ENCODE data around the gene KRT82.
"Not testable (repeated sequence)": the region's sequence is repeated elsewhere in the genome, so short reads cannot be mapped to it uniquely, and the experiment has no call there.

Gene KRT82

GRCh38 chr12:52405922-52406385, at the start of gene KRT82:
Gene KRT82, minus strand, starts transcription at chr12:52406335. Its CDS starts 58 bp downstream, at chr12:52406277.
- Mint-ChIP-seq H3K27me3 (peaks cover 3% of the 10 kb centered on the region), H3K9me3 (no peaks in the 10 kb centered on the region), H3K4me1 (ENCODE audit: low read depth) (peaks cover 5% of the 10 kb centered on the region), H3K4me3 (no peak within 1 kb of the TSS), H3K36me3 (ENCODE audit: low read depth) (no peaks in the 10 kb centered on the region), H3K27ac (no peak within 1 kb of the TSS)
- intact Hi-C loops (cut with micrococcal nuclease): no loop called here

- Mint-ChIP-seq H3K36me3 (ENCODE audit: low read depth) (no peaks in the 10 kb centered on the region), H3K9me3 (no peaks in the 10 kb centered on the region), H3K4me3 (no peak overlapping the region), H3K27me3 (peaks cover 1% of the 10 kb centered on the region), H3K27ac (no peak overlapping the region), H3K4me1 (ENCODE audit: low read depth) (no peaks in the 10 kb centered on the region)
- intact Hi-C loops (cut with micrococcal nuclease): no loop called here
Observed at GRCh38 chr12:52455821-52456220, 49.7 kb upstream of the KRT82 start.

GRCh38 chr12:52454411-52455201, 48.5 kb upstream of the KRT82 start:
- intact Hi-C loops (cut with micrococcal nuclease): no loop called here
- Mint-ChIP-seq H3K9me3 (no peaks in the 10 kb centered on the region), H3K4me1 (ENCODE audit: low read depth) (no peaks in the 10 kb centered on the region), H3K36me3 (ENCODE audit: low read depth) (no peaks in the 10 kb centered on the region), H3K4me3 (no peak overlapping the region), H3K27ac (no peak overlapping the region), H3K27me3 (peaks cover 3% of the 10 kb centered on the region)

GRCh38 chr12:52452101-52452500, 46.0 kb upstream of the KRT82 start, which contains the start of gene KRT6B:
Gene KRT6B, minus strand, starts transcription at chr12:52452146. Its CDS starts 68 bp downstream, at chr12:52452078.
- peaks cover 5% of the 10 kb centered on the region for H3K27me3 Mint-ChIP-seq
- H3K27ac Mint-ChIP-seq: no peak within 1 kb of the TSS
- intact Hi-C loops (cut with micrococcal nuclease): no loop called here

GRCh38 chr12:52448228-52448627, 42.1 kb upstream of the KRT82 start:
- no peak overlapping the region for H3K27ac Mint-ChIP-seq
- H3K9me3 Mint-ChIP-seq: no peaks in the 10 kb centered on the region
- H3K4me1 Mint-ChIP-seq (ENCODE audit: low read depth): no peaks in the 10 kb centered on the region
- H3K27me3 Mint-ChIP-seq: peaks cover 11% of the 10 kb centered on the region
- no peak overlapping the region for H3K4me3 Mint-ChIP-seq
- intact Hi-C loops (cut with micrococcal nuclease): no loop called here
- H3K36me3 Mint-ChIP-seq (ENCODE audit: low read depth): no peaks in the 10 kb centered on the region

More at GRCh38 chr12:52452101-52452500, 46.0 kb upstream of the KRT82 start, which contains the start of gene KRT6B:
- Mint-ChIP-seq H3K4me3 (no peak within 1 kb of the TSS), H3K4me1 (ENCODE audit: low read depth) (no peaks in the 10 kb centered on the region), H3K9me3 (no peaks in the 10 kb centered on the region), H3K36me3 (ENCODE audit: low read depth) (no peaks in the 10 kb centered on the region)

GRCh38 chr12:52447196-52447595, 41.1 kb upstream of the KRT82 start:
- H3K27ac Mint-ChIP-seq; H3K4me1 Mint-ChIP-seq (ENCODE audit: low read depth); intact Hi-C loops (cut with micrococcal nuclease); H3K4me3 Mint-ChIP-seq; H3K36me3 Mint-ChIP-seq (ENCODE audit: low read depth); H3K9me3 Mint-ChIP-seq: not testable (repeated sequence)
- peaks cover 18% of the 10 kb centered on the region for H3K27me3 Mint-ChIP-seq

- Mint-ChIP-seq H3K27ac (no peak overlapping the region), H3K4me1 (ENCODE audit: low read depth) (no peaks in the 10 kb centered on the region), H3K9me3 (no peaks in the 10 kb centered on the region), H3K4me3 (no peak overlapping the region), H3K27me3 (peaks cover 22% of the 10 kb centered on the region), H3K36me3 (ENCODE audit: low read depth) (no peaks in the 10 kb centered on the region)
- intact Hi-C loops (cut with micrococcal nuclease): no loop called here
Observed at GRCh38 chr12:52446367-52447045, 40.4 kb upstream of the KRT82 start.

- Mint-ChIP-seq H3K27me3 (peaks cover 22% of the 10 kb centered on the region), H3K27ac (no peak overlapping the region), H3K4me1 (ENCODE audit: low read depth) (no peaks in the 10 kb centered on the region), H3K36me3 (ENCODE audit: low read depth) (no peaks in the 10 kb centered on the region), H3K4me3 (no peak overlapping the region), H3K9me3 (no peaks in the 10 kb centered on the region)
- intact Hi-C loops (cut with micrococcal nuclease): no loop called here
Observed at GRCh38 chr12:52445876-52446275, 39.7 kb upstream of the KRT82 start.

- Mint-ChIP-seq H3K9me3 (no peaks in the 10 kb centered on the region), H3K27ac (no peak overlapping the region), H3K4me1 (ENCODE audit: low read depth) (no peaks in the 10 kb centered on the region), H3K36me3 (ENCODE audit: low read depth) (no peaks in the 10 kb centered on the region), H3K4me3 (no peak overlapping the region), H3K27me3 (peaks cover 22% of the 10 kb centered on the region)
- intact Hi-C loops (cut with micrococcal nuclease): no loop called here
Observed at GRCh38 chr12:52444647-52445595, 38.8 kb upstream of the KRT82 start.

GRCh38 chr12:52443966-52444365, 37.8 kb upstream of the KRT82 start:
- Mint-ChIP-seq H3K4me1 (ENCODE audit: low read depth) (no peaks in the 10 kb centered on the region), H3K27ac (no peak overlapping the region), H3K27me3 (peaks cover 18% of the 10 kb centered on the region), H3K36me3 (ENCODE audit: low read depth) (no peaks in the 10 kb centered on the region), H3K9me3 (no peaks in the 10 kb centered on the region), H3K4me3 (no peak overlapping the region)
- intact Hi-C loops (cut with micrococcal nuclease): no loop called here

GRCh38 chr12:52442600-52443061, 36.5 kb upstream of the KRT82 start:
- Mint-ChIP-seq H3K9me3 (no peaks in the 10 kb centered on the region), H3K4me3 (no peak overlapping the region), H3K27ac (no peak overlapping the region), H3K4me1 (ENCODE audit: low read depth) (no peaks in the 10 kb centered on the region), H3K36me3 (ENCODE audit: low read depth) (no peaks in the 10 kb centered on the region), H3K27me3 (peaks cover 18% of the 10 kb centered on the region)
- intact Hi-C loops (cut with micrococcal nuclease): no loop called here

- Mint-ChIP-seq H3K27me3 (peaks cover 19% of the 10 kb centered on the region), H3K4me1 (ENCODE audit: low read depth) (no peaks in the 10 kb centered on the region), H3K9me3 (no peaks in the 10 kb centered on the region), H3K4me3 (no peak overlapping the region), H3K27ac (no peak overlapping the region), H3K36me3 (ENCODE audit: low read depth) (no peaks in the 10 kb centered on the region)
- intact Hi-C loops (cut with micrococcal nuclease): no loop called here
Observed at GRCh38 chr12:52441320-52441911, 35.3 kb upstream of the KRT82 start.

GRCh38 chr12:52440821-52441319, 34.7 kb upstream of the KRT82 start:
- peaks cover 17% of the 10 kb centered on the region for H3K27me3 Mint-ChIP-seq
- no peak overlapping the region for H3K4me3 Mint-ChIP-seq
- no peaks in the 10 kb centered on the region for H3K9me3 Mint-ChIP-seq
- H3K36me3 Mint-ChIP-seq (ENCODE audit: low read depth): no peaks in the 10 kb centered on the region
- H3K4me1 Mint-ChIP-seq (ENCODE audit: low read depth): no peaks in the 10 kb centered on the region
- H3K27ac Mint-ChIP-seq: no peak overlapping the region
- intact Hi-C loops (cut with micrococcal nuclease): no loop called here

All from dendritic cell treated with granulocyte-macrophage colony-stimulating factor and Interleukin-4, amounts not matched to agents 40 ng/mL and 50 ng/mL, for 4 days (primary cell).